ENCODE measurements around the gene THTPA. TPM values are rescaled to one million over a fixed set of nuclear protein-coding genes. Genes with fewer than 3 reads are reported as not detected.

Gene THTPA
- total and polyA plus RNA-seq, 2 of the 4 experiments (the other 2 are of a cell fraction): 5.0 to 9.2 TPM

GRCh38 chr14:23513818-23514643 is 42.0 kb upstream of the THTPA start:
- no peaks in the 10 kb centered on the region for H3K36me3 ChIP-seq (ENCODE audit: control insufficient read depth, insufficient read depth, low read length)
- no peaks in the 10 kb centered on the region for H3K27me3 ChIP-seq (ENCODE audit: control insufficient read depth, insufficient read depth, low read length)
- no peaks in the 10 kb centered on the region for H4K20me1 ChIP-seq (ENCODE audit: insufficient read depth, low read length)
- no peak overlapping the region for H2BK120ac ChIP-seq (ENCODE audit: low read depth, low read length)
- no peak overlapping the region for H4K91ac ChIP-seq (ENCODE audit: insufficient read depth, low read depth, low read length)
- H2AFZ ChIP-seq (replicated peaks; ENCODE audit: low read length, poor library complexity): no peak overlapping the region
- H2BK20ac ChIP-seq (ENCODE audit: low read depth, low read length): no peak overlapping the region
- no peak overlapping the region for H3K23ac ChIP-seq (ENCODE audit: low read depth, low read length)
- H3K9me3 ChIP-seq (ENCODE audit: control insufficient read depth, insufficient read depth, low read length): no peaks in the 10 kb centered on the region
- no peak overlapping the region for H3K4ac ChIP-seq (ENCODE audit: low read depth, low read length)
- ChIA-PET POLR2A (ENCODE audit: unreplicated experiment) (no interaction called here), CTCF (no interaction called here)
- H2AK9ac ChIP-seq (replicated peaks; ENCODE audit: low read depth, low read length, poor library complexity): no peak overlapping the region
- H3K18ac ChIP-seq (ENCODE audit: low read depth, low read length): no peak overlapping the region
- ATAC-seq (ENCODE audit: low read depth) (no peak), DNase-seq (no peak)
- no TSS peak for BruUV-seq (replicated peaks)
- H3K4me3 ChIP-seq (ENCODE audit: insufficient read depth, low read depth, low read length): no peak overlapping the region
- H4K5ac ChIP-seq (ENCODE audit: low read depth, low read length): no peak overlapping the region
- intact Hi-C loops (cut with micrococcal nuclease) (no loop called here), in situ Hi-C loops (cut with MboI; ENCODE audit: low sequenced_read_pairs) (no loop called here), dilution Hi-C loops (cut with HindIII; ENCODE audit: low sequenced_read_pairs, unreplicated experiment) (no loop called here)
- no peak overlapping the region for H3K4me2 ChIP-seq (ENCODE audit: low read depth, low read length)
- H3K9me1 ChIP-seq (ENCODE audit: insufficient read depth, low read length): peaks cover 4% of the 10 kb centered on the region; the same call in 1 of the 2 replicates
- no peak overlapping the region for H2AK5ac ChIP-seq (ENCODE audit: low read depth, low read length)
- H3K56ac ChIP-seq (ENCODE audit: extremely low read depth, insufficient read depth, low read length): no peak overlapping the region
- no peaks in the 10 kb centered on the region for H3K4me1 ChIP-seq (ENCODE audit: control insufficient read depth, insufficient read depth, low read length)
- WGBS, 2 experiments (ENCODE audit: extremely low coverage in 2 of 2, insufficient read length in 1 of 2): 100% methylated on average over 1 of the region's 8 CpGs; no CpG with 5 or more reads in 1 of the 2 experiments
- no peak overlapping the region for H3K27ac ChIP-seq (ENCODE audit: insufficient read depth, low read length)
- H3K79me1 ChIP-seq (ENCODE audit: low read depth in 1 of 2, low read length in 2 of 2): no peaks in the 10 kb centered on the region
- no peak overlapping the region for H3K14ac ChIP-seq (replicated peaks; ENCODE audit: low read depth, low read length)
- no peak for TF ChIP-seq SMC3 (IDR thresholded peaks at IDR 0.05; ENCODE audit: low read depth, low read length)
- no peak overlapping the region for H4K8ac ChIP-seq (ENCODE audit: low read depth in 2 of 2, low read length in 2 of 2)
- no peak overlapping the region for H2BK15ac ChIP-seq (ENCODE audit: low read depth, low read length)
- H3K9ac ChIP-seq (ENCODE audit: low read depth, low read length): no peak overlapping the region
- H2BK5ac ChIP-seq (ENCODE audit: low read depth, low read length, poor library complexity, severe bottlenecking): no peak overlapping the region

Data from IMR-90 (cell line).